ENCODE results near the gene CEACAM3. TPM values are rescaled to one million over a fixed set of nuclear protein-coding genes. Genes with fewer than 3 reads are reported as not detected.

Gene CEACAM3
- total RNA-seq, 1 experiment from 2014 or later = not detected

GRCh38 chr19:41771410-41771809 lies 25.0 kb upstream of the CEACAM3 start:
- Histone ChIP-seq H3K79me1 (ENCODE audit: insufficient read depth, low read depth, low read length, poor library complexity, severe bottlenecking) (no peaks in the 10 kb centered on the region), H3K27ac (ENCODE audit: insufficient read length, low read depth, low read length) (no peak overlapping the region), H3K27me3 (ENCODE audit: insufficient read depth, low read length) (no peaks in the 10 kb centered on the region), H4K20me1 (ENCODE audit: control insufficient read depth, insufficient read depth, insufficient read length) (no peaks in the 10 kb centered on the region), H4K5ac (ENCODE audit: insufficient read length, low read depth, low read length) (no peak overlapping the region), H3K4me1 (ENCODE audit: insufficient read depth, low read length) (no peaks in the 10 kb centered on the region), H2BK15ac (ENCODE audit: low read depth, low read length) (no peak overlapping the region), H2BK120ac (ENCODE audit: low read depth, low read length, poor library complexity, severe bottlenecking) (no peak overlapping the region), H3K18ac (ENCODE audit: insufficient read length, low read depth, low read length) (no peak overlapping the region), H3K4me2 (ENCODE audit: insufficient read depth, insufficient read length, low read length) (no peak overlapping the region), H2AFZ (ENCODE audit: low read length) (no peak overlapping the region), H3K56ac (ENCODE audit: insufficient read length, low read depth, low read length) (no peak overlapping the region), H3K9ac (ENCODE audit: extremely low read depth, insufficient read length, low read length) (no peak overlapping the region), H2AK5ac (ENCODE audit: insufficient read length, low read length) (no peak overlapping the region), H3K14ac (ENCODE audit: insufficient read depth, low read length) (no peak overlapping the region), H3K23me2 (ENCODE audit: insufficient read length, low read depth, low read length, poor library complexity, severe bottlenecking) (no peaks in the 10 kb centered on the region), H3K9me3 (ENCODE audit: control insufficient read depth, low read depth, low read length) (no peaks in the 10 kb centered on the region), H3K4ac (ENCODE audit: low read depth, low read length) (no peak overlapping the region), H3T11ph (ENCODE audit: low read length) (no peak overlapping the region), H3K23ac (ENCODE audit: insufficient read length, low read depth, low read length) (no peak overlapping the region), H2BK5ac (ENCODE audit: insufficient read length, low read length) (no peak overlapping the region), H2BK12ac (ENCODE audit: insufficient read length, low read depth, low read length) (no peak overlapping the region), H2BK20ac (ENCODE audit: low read depth, low read length, poor library complexity, severe bottlenecking) (no peak overlapping the region), H3K79me2 (ENCODE audit: insufficient read depth, low read length) (no peaks in the 10 kb centered on the region), H4K91ac (ENCODE audit: insufficient read length, low read depth, low read length) (no peak overlapping the region), H4K8ac (replicated peaks; ENCODE audit: insufficient read length, low read depth, low read length) (no peak overlapping the region)
- TF ChIP-seq, protein P1, sequence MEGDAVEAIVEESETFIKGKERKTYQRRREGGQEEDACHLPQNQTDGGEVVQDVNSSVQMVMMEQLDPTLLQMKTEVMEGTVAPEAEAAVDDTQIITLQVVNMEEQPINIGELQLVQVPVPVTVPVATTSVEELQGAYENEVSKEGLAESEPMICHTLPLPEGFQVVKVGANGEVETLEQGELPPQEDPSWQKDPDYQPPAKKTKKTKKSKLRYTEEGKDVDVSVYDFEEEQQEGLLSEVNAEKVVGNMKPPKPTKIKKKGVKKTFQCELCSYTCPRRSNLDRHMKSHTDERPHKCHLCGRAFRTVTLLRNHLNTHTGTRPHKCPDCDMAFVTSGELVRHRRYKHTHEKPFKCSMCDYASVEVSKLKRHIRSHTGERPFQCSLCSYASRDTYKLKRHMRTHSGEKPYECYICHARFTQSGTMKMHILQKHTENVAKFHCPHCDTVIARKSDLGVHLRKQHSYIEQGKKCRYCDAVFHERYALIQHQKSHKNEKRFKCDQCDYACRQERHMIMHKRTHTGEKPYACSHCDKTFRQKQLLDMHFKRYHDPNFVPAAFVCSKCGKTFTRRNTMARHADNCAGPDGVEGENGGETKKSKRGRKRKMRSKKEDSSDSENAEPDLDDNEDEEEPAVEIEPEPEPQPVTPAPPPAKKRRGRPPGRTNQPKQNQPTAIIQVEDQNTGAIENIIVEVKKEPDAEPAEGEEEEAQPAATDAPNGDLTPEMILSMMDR (conservative IDR thresholded peaks at IDR 0.05) = no peak
- Mint-ChIP-seq H3K27me3 (ENCODE audit: low read depth) (peaks cover 5% of the 10 kb centered on the region), H3K27ac (no peak overlapping the region), H3K9me3 (peaks cover 43 to 78% of the 10 kb centered on the region in 2 experiments), H3K4me3 (no peak overlapping the region), H3K4me1 (no peaks in the 10 kb centered on the region), H3K36me3 (ENCODE audit: insufficient read depth in 1 of 3, low read depth in 3 of 3) (peaks cover 0 to 35% (median 2%) of the 10 kb centered on the region in 3 experiments; a peak in 4 of 7 replicates)
- WGBS (ENCODE audit: extremely low coverage, insufficient read length, low lambda C conversion rate) = no CpG with 5 or more reads among the region's 2 CpGs
- DNase-seq = no peak
